HG03457 (cell line): Measurements from ENCODE around the gene PARD3.
A peak's percentile ranks its signal among the peaks of the same experiment; 100 is the strongest.
"Not testable (repeated sequence)": the region's sequence is repeated elsewhere in the genome, so short reads cannot be mapped to it uniquely, and the experiment has no call there.

Source experiments
- ATAC-seq: cut with Tn5 transposase; IDR thresholded peaks from one replicate; pipeline ENCODE4 v1.9.1; 2021; ENCODE audit warnings: moderate number of reproducible peaks; ENCODE audit not compliant: unreplicated experiment

PARD3 gene

GRCh38 chr10:34290412-34291081, 524.5 kb downstream of the PARD3 start:
- no peak for ATAC-seq

GRCh38 chr10:34288634-34289033, 526.5 kb downstream of the PARD3 start:
- no peak for ATAC-seq

GRCh38 chr10:34286136-34286739, 528.9 kb downstream of the PARD3 start:
- ATAC-seq, result no peak

- no peak for ATAC-seq
Measured at GRCh38 chr10:34281661-34282582, 533.2 kb downstream of the PARD3 start.

- no peak for ATAC-seq
Measured at GRCh38 chr10:34280599-34281374, 534.3 kb downstream of the PARD3 start.

- no peak for ATAC-seq
Measured at GRCh38 chr10:34275626-34276130, 539.4 kb downstream of the PARD3 start.

- no peak for ATAC-seq
Measured at GRCh38 chr10:34274906-34275305, 540.2 kb downstream of the PARD3 start.

GRCh38 chr10:34273340-34273739, 541.8 kb downstream of the PARD3 start:
- ATAC-seq, result no peak

- no peak for ATAC-seq
Measured at GRCh38 chr10:34272316-34272715, 542.8 kb downstream of the PARD3 start.

GRCh38 chr10:34268410-34268809, 546.7 kb downstream of the PARD3 start:
- not testable (repeated sequence) for ATAC-seq

GRCh38 chr10:34262985-34263384, 552.1 kb downstream of the PARD3 start:
- no peak for ATAC-seq

GRCh38 chr10:34260904-34261303, 554.2 kb downstream of the PARD3 start:
- no peak for ATAC-seq

GRCh38 chr10:34256216-34256615, 558.9 kb downstream of the PARD3 start:
- no peak for ATAC-seq

GRCh38 chr10:34255035-34255434, 560.1 kb downstream of the PARD3 start:
- ATAC-seq, result no peak

GRCh38 chr10:34254596-34254995, 560.5 kb downstream of the PARD3 start:
- peak; percentile 84 for ATAC-seq

- no peak for ATAC-seq
Measured at GRCh38 chr10:34252111-34252510, 563.0 kb downstream of the PARD3 start.

- no peak for ATAC-seq
Measured at GRCh38 chr10:34251177-34251576, 563.9 kb downstream of the PARD3 start.

GRCh38 chr10:34250722-34251121, 564.4 kb downstream of the PARD3 start:
- no peak for ATAC-seq

- ATAC-seq, result no peak
Measured at GRCh38 chr10:34249634-34250033, 565.5 kb downstream of the PARD3 start.

- ATAC-seq, result no peak
Measured at GRCh38 chr10:34247560-34247959, 567.5 kb downstream of the PARD3 start.
